PC-9 (cell line): Measurements from ENCODE around the gene GSK3B.

Experiments used
- CTCF ChIP-seq: fragments of 200-600 bp; sonication (generic); conservative IDR thresholded peaks from 2 replicates; pipeline ENCODE4 v1.6.1; 2017; ENCODE audit warnings: mixed run types, antibody characterized with exemption, mild to moderate bottlenecking, moderate library complexity
- EZH2 ChIP-seq: fragments of 200-600 bp; sonication (generic); IDR thresholded peaks from 2 replicates; pipeline ENCODE4 v1.8.0; 2017; ENCODE audit warnings: antibody characterized with exemption, low read depth

- no peak for TF ChIP-seq EZH2
- no peak for TF ChIP-seq CTCF
Measured at GRCh38 chr3:119911748-119912147, 182.5 kb downstream of the GSK3B start.
